OCI-M2 (cell line): ENCODE measurements around the gene WTAP.
"Not testable (repeated sequence)": the region's sequence is repeated elsewhere in the genome, so short reads cannot be mapped to it uniquely, and the experiment has no call there.

Experiments used
- DNase-seq: peaks from one replicate; lab custom pipeline; 2025; ENCODE audit not compliant: unreplicated experiment; lab: John Stamatoyannopoulos, UW

The WTAP gene

GRCh38 chr6:159760602-159761057 lies 33.3 kb downstream of the WTAP start:
- no peak for DNase-seq

GRCh38 chr6:159761129-159761872 lies 34.0 kb downstream of the WTAP start:
- no peak for DNase-seq

GRCh38 chr6:159761873-159762680 lies 34.8 kb downstream of the WTAP start, which contains the start of gene ACAT2:
Gene ACAT2 (plus strand): TSS chr6:159762045. CDS start chr6:159762088, 43 bp downstream.
- DNase-seq = peak; percentile 65

- DNase-seq = no peak
These were observed 35.5 kb downstream of the WTAP start for GRCh38 chr6:159762681-159763293.

GRCh38 chr6:159766906-159767305 lies 39.6 kb downstream of the WTAP start:
- DNase-seq = no peak

- no peak for DNase-seq
These were observed 42.2 kb downstream of the WTAP start for GRCh38 chr6:159769470-159769869.

GRCh38 chr6:159772196-159772595 lies 44.9 kb downstream of the WTAP start:
- no peak for DNase-seq

GRCh38 chr6:159777240-159777904 lies 50.1 kb downstream of the WTAP start:
- DNase-seq = no peak

- no peak for DNase-seq
These were observed 50.8 kb downstream of the WTAP start for GRCh38 chr6:159778131-159778530.

- DNase-seq = no peak
These were observed 51.3 kb downstream of the WTAP start for GRCh38 chr6:159778542-159779103.

GRCh38 chr6:159788276-159788675 lies 61.0 kb downstream of the WTAP start:
- no peak for DNase-seq

GRCh38 chr6:159788753-159789376 lies 61.6 kb downstream of the WTAP start:
- DNase-seq = no peak

- DNase-seq = peak; percentile 98
These were observed 62.3 kb downstream of the WTAP start, which contains the start of gene TCP1 for GRCh38 chr6:159789377-159790148. Gene TCP1 (minus strand): TSS chr6:159789602. CDS start chr6:159789468, 134 bp downstream.

- peak; percentile 70 for DNase-seq
These were observed 63.0 kb downstream of the WTAP start, which contains the start of gene MRPL18 for GRCh38 chr6:159790149-159790955. Gene MRPL18 (plus strand): TSS chr6:159790467. CDS start chr6:159790588, 121 bp downstream.

GRCh38 chr6:159790956-159791598 lies 63.8 kb downstream of the WTAP start:
- DNase-seq = no peak

GRCh38 chr6:159794976-159795375 lies 67.7 kb downstream of the WTAP start:
- not testable (repeated sequence) for DNase-seq

- DNase-seq = no peak
These were observed 70.2 kb downstream of the WTAP start for GRCh38 chr6:159797554-159797953.
